ENCODE results near the gene MFSD8.
"Not testable (repeated sequence)": the region's sequence is repeated elsewhere in the genome, so short reads cannot be mapped to it uniquely, and the experiment has no call there.

MFSD8 gene

DNA sequence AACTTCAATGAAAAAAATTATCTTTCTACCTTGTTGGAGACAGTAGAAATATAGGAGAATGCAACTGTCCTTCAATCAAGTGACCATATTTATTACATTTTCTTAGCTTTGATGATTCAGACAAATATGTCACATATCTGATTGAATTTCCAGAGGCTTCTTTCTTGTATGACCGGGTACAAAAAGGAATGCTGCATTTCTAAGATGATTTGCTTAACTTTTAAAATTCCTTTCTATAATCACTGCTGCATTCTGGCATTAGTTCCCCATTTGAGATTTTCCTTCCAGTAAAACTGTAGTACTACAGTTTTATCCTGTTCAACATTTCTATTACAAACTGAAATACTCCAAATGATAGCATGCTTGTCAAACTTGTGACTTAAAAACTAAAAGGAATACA lies 5.2 kb downstream of the MFSD8 start:
- Histone ChIP-seq H3K9me3 (no peaks in the 10 kb centered on the region), H3K27ac (no peak overlapping the region), H3K4me1 (ENCODE audit: control insufficient read depth in 1 of 2, insufficient read depth in 1 of 2, low read depth in 1 of 2, low read length in 1 of 2) (peaks cover 6 to 12% of the 10 kb centered on the region in 2 experiments), H3K4me3 (ENCODE audit: low read depth in 1 of 2, low read length in 1 of 2) (no peak overlapping the region), H3K27me3 (no peaks in the 10 kb centered on the region), H3K36me3 (peaks cover 9% of the 10 kb centered on the region)
- TF ChIP-seq, protein P1, sequence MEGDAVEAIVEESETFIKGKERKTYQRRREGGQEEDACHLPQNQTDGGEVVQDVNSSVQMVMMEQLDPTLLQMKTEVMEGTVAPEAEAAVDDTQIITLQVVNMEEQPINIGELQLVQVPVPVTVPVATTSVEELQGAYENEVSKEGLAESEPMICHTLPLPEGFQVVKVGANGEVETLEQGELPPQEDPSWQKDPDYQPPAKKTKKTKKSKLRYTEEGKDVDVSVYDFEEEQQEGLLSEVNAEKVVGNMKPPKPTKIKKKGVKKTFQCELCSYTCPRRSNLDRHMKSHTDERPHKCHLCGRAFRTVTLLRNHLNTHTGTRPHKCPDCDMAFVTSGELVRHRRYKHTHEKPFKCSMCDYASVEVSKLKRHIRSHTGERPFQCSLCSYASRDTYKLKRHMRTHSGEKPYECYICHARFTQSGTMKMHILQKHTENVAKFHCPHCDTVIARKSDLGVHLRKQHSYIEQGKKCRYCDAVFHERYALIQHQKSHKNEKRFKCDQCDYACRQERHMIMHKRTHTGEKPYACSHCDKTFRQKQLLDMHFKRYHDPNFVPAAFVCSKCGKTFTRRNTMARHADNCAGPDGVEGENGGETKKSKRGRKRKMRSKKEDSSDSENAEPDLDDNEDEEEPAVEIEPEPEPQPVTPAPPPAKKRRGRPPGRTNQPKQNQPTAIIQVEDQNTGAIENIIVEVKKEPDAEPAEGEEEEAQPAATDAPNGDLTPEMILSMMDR (IDR thresholded peaks at IDR 0.05), result no peak

DNA sequence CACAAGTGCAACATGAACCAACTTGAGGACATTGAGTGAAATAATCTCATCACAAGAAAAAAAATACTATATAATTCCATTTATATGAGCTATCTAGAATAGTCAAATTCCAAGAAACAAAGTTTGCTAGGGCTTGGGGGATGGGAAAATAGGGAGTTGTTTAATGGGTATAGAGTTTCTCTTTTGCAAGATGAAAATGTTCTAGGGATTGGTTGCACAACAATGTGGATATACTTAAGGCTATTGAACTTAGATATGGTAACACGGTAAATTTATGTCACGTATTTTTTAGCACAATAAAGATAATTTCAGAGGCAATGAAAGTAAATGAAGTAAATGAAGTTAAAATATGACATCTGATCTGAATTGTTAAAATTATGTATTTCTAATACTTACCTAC lies 7.9 kb downstream of the MFSD8 start:
- H3K36me3 ChIP-seq, result peaks cover 23% of the 10 kb centered on the region
- TF ChIP-seq, protein P1 (IDR thresholded peaks at IDR 0.05), result no peak

DNA sequence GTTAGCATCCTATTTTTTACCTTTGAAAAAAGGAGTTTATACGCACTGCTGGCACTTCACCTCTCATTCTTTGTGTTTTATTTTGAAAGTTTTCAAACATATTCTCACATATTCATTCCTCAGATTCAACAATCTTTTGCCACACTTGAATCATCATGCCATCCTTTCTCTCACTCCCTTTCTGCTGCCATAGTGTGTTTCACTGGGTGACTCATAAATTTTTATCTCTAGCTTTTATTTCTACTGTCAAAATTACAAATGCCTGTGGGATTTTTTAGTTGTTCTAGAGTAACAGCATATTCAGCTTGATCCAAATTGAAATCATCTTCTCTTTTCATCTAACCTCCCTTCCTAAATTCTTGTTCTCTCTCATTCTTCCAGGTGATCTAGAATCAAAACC lies 28.0 kb downstream of the MFSD8 start:
- H3K4me1 ChIP-seq (ENCODE audit: control insufficient read depth in 1 of 2, insufficient read depth in 1 of 2, low read depth in 1 of 2, low read length in 1 of 2), result no peaks in the 10 kb centered on the region
- H3K27me3 ChIP-seq, result no peaks in the 10 kb centered on the region
- no peak overlapping the region for H3K27ac ChIP-seq
- H3K9me3 ChIP-seq, result no peaks in the 10 kb centered on the region
- H3K36me3 ChIP-seq, result peaks cover 16% of the 10 kb centered on the region
- TF ChIP-seq, protein P1 (IDR thresholded peaks at IDR 0.05), result no peak
- no peak overlapping the region for H3K4me3 ChIP-seq (ENCODE audit: low read depth in 1 of 2, low read length in 1 of 2)

More for the DNA sequence above, 7.9 kb downstream of the MFSD8 start:
- Histone ChIP-seq H3K4me3 (ENCODE audit: low read depth in 1 of 2, low read length in 1 of 2) (no peak overlapping the region), H3K27ac (no peak overlapping the region), H3K4me1 (ENCODE audit: control insufficient read depth in 1 of 2, insufficient read depth in 1 of 2, low read depth in 1 of 2, low read length in 1 of 2) (no peaks in the 10 kb centered on the region), H3K9me3 (no peaks in the 10 kb centered on the region), H3K27me3 (no peaks in the 10 kb centered on the region)

DNA sequence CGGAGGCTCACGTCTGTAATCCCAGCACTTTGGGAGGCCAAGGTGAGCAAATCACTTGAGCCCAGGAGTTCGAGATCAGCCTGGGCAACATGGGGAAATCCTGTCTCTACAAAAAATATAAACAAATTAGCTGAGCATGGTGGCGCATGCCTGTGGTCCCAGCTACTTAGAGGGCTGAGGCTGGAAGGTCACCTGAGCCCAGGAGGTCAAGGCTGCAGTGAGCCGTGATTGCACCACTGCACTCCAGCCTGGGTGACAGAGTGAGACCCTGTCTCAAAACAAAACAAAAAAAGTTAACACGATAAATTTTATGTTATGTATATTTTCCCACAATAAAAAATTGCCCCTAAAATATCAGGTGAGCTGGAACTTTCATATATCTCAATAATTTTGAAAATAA lies 33.1 kb downstream of the MFSD8 start:
- H3K4me1 ChIP-seq (ENCODE audit: control insufficient read depth in 1 of 2, insufficient read depth in 1 of 2, low read depth in 1 of 2, low read length in 1 of 2); H3K27me3 ChIP-seq; H3K4me3 ChIP-seq (ENCODE audit: low read depth in 1 of 2, low read length in 1 of 2); H3K9me3 ChIP-seq; H3K27ac ChIP-seq: not testable (repeated sequence)
- peaks cover 38% of the 10 kb centered on the region for H3K36me3 ChIP-seq

DNA sequence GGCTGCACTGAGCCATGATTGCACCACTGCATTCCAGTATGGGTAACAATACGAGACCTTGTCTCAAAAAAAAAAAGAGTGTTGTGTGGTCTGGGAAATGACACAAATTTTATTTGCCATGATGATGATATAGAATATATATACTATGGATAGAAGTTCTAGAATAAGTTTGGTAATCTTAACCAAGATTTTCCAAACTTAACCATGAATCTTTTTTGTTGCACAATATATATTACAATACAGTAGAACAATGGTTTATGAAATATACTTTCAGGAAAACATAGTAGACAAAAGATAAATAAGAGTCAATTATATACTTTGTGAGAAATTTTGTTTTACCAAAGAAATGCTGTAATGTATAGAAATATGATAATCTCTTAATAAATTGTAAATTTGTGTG lies 34.8 kb downstream of the MFSD8 start:
- peaks cover 42% of the 10 kb centered on the region for H3K36me3 ChIP-seq
- TF ChIP-seq, protein P1 (IDR thresholded peaks at IDR 0.05), result no peak
- H3K9me3 ChIP-seq, result no peaks in the 10 kb centered on the region
- no peak overlapping the region for H3K4me3 ChIP-seq (ENCODE audit: low read depth in 1 of 2, low read length in 1 of 2)
- H3K27ac ChIP-seq, result no peak overlapping the region
- H3K27me3 ChIP-seq, result no peaks in the 10 kb centered on the region
- H3K4me1 ChIP-seq (ENCODE audit: control insufficient read depth in 1 of 2, insufficient read depth in 1 of 2, low read depth in 1 of 2, low read length in 1 of 2), result no peaks in the 10 kb centered on the region

DNA sequence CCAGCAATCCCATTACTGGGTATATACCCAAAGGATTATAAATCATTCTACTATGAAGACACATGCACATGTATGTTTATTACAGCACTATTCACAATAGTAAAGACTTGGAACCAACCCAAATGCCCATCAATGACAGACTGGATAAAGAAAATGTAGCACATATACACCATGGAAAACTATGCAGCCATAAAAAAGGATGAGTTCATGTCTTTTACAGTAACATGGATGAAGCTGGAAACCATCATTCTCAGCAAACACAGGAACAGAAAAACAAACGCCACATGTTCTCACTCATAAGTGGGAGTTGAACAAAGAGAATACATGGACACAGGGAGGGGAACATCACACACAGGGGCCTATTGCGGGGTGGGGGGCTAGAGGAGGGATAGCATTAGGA lies 39.3 kb downstream of the MFSD8 start:
- H3K27ac ChIP-seq; H3K27me3 ChIP-seq; H3K4me3 ChIP-seq (ENCODE audit: low read depth in 1 of 2, low read length in 1 of 2); H3K9me3 ChIP-seq; H3K4me1 ChIP-seq (ENCODE audit: control insufficient read depth in 1 of 2, insufficient read depth in 1 of 2, low read depth in 1 of 2, low read length in 1 of 2): not testable (repeated sequence)
- H3K36me3 ChIP-seq, result peaks cover 42% of the 10 kb centered on the region

DNA sequence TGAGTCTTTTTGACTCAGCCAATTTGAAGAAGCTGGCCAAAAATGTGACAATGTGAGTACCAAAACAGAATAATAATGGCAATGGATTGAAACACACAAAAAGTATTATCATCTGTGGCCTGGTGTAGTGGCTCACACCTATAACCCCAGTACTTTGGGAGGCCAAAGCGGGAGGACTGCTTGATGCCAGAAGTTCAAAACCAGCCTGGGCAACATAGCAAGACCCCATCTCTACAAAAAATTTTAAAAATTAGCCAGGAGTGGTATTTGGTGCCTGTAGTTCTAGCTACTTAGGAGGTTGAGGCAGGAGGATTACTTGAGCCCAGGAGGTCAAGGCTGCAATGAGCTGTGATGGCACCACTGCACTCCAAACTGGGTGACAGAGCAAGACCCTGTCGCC lies 42.7 kb downstream of the MFSD8 start:
- no peaks in the 10 kb centered on the region for H3K9me3 ChIP-seq
- no peaks in the 10 kb centered on the region for H3K4me1 ChIP-seq (ENCODE audit: control insufficient read depth in 1 of 2, insufficient read depth in 1 of 2, low read depth in 1 of 2, low read length in 1 of 2)
- TF ChIP-seq, protein P1 (IDR thresholded peaks at IDR 0.05), result no peak
- H3K4me3 ChIP-seq (ENCODE audit: low read depth in 1 of 2, low read length in 1 of 2), result no peak overlapping the region
- no peak overlapping the region for H3K27ac ChIP-seq
- peaks cover 48% of the 10 kb centered on the region for H3K36me3 ChIP-seq
- H3K27me3 ChIP-seq, result no peaks in the 10 kb centered on the region
